Panc1 (cell line): ENCODE measurements around the gene PDZD2. TPM values are rescaled to one million over a fixed set of nuclear protein-coding genes. Genes with fewer than 3 reads are reported as not detected.

ENCODE experiments used
- ATAC-seq: fragments of 200-7000 bp; cut with Tn5 transposase; 2 replicates; pipeline ENCODE4 v1.9.1; 2020; ENCODE audit warnings: mild to moderate bottlenecking, moderate library complexity
- BruUV-seq: library from RNA; stranded (reverse); fragments of 400-500 nt; replicated peaks from 2 replicates; lab custom pipeline; 2021; lab: Mats Ljungman, UMichigan
- CTCF ChIA-PET: fragments of 300-600 bp; sonication (Branson Sonifier 250); formaldehyde crosslinking; loops from one replicate; lab custom pipeline; 2022; ENCODE audit warnings: antibody characterized with exemption; lab: Charles Lee
- POLR2A ChIA-PET: fragments of 300-600 bp; sonication (Branson Sonifier 250); formaldehyde crosslinking; loops from one replicate; lab custom pipeline; 2022; ENCODE audit warnings: antibody characterized with exemption; lab: Charles Lee
- DNase-seq: peaks from one replicate; pipeline ENCODE4 v3.0.0-alpha.2; 2010; ENCODE audit warnings: low read depth, low spot score
- H3K27ac ChIP-seq: 2 replicates; pipeline ENCODE4 v1.5.1; 2011; ENCODE audit warnings: mild to moderate bottlenecking, low read length, inconsistent platforms
- H3K27me3 ChIP-seq: fragments of 200-500 bp; sonication (Bioruptor generic); 2 replicates; pipeline ENCODE4 v1.6.0; 2014; ENCODE audit warnings: low read length, inconsistent platforms; ENCODE audit not compliant: control insufficient read depth, insufficient read depth
- H3K36me3 ChIP-seq: fragments of 200-500 bp; sonication (Bioruptor generic); 2 replicates; pipeline ENCODE4 v1.5.1; 2014; ENCODE audit warnings: inconsistent platforms, mild to moderate bottlenecking, low read length, moderate library complexity; ENCODE audit not compliant: control insufficient read depth, insufficient read depth
- H3K4me1 ChIP-seq: 2 replicates; pipeline ENCODE4 v1.5.1; 2011; ENCODE audit warnings: inconsistent platforms, mild to moderate bottlenecking, low read length, moderate library complexity; ENCODE audit not compliant: control insufficient read depth, insufficient read depth
- H3K4me3 ChIP-seq, 2 experiments: 2 replicates each; pipeline ENCODE4 v1.5.1; 2011 to 2012; ENCODE audit warnings: low read depth in 2 of 2, low read length in 2 of 2, mild to moderate bottlenecking in 2 of 2, inconsistent platforms in 1 of 2, moderate library complexity in 1 of 2
- H3K9me3 ChIP-seq: fragments of 200-500 bp; sonication (Bioruptor generic); 2 replicates; pipeline ENCODE4 v1.5.1; 2014; ENCODE audit warnings: low read depth, mild to moderate bottlenecking, inconsistent platforms, low read length, moderate library complexity; ENCODE audit not compliant: control insufficient read depth, insufficient read depth
- POLR2AphosphoS5 ChIP-seq: IDR thresholded peaks from 2 replicates; pipeline ENCODE4 v1.6.1; 2012; ENCODE audit warnings: mild to moderate bottlenecking, low read depth, low read length, moderate library complexity
- SIN3A ChIP-seq: IDR thresholded peaks from 2 replicates; pipeline ENCODE4 v1.6.1; 2012; ENCODE audit warnings: low read depth, mild to moderate bottlenecking, low read length, moderate library complexity, borderline replicate concordance; ENCODE audit not compliant: insufficient read depth
- TCF7L2 ChIP-seq: IDR thresholded peaks from 2 replicates; pipeline ENCODE4 v1.6.1; 2011; ENCODE audit warnings: mild to moderate bottlenecking, low read depth, low read length, inconsistent platforms
- in situ Hi-C: cut with HindIII; loops from 2 replicates; pipeline ENCODE4 v1.10.0; 2016; ENCODE audit warnings: low sequenced_read_pairs, low pct_unique_long_range_greater_than_20kb
- intact Hi-C: fragments of 100-400 bp; cut with micrococcal nuclease; formaldehyde crosslinking; loops from one replicate; pipeline ENCODE4 v1.10.0; 2022; ENCODE audit not compliant: unreplicated experiment
- total RNA-seq: library from RNA; stranded (reverse); gene quantifications from one replicate; pipeline ENCODE4 v1.2.1, GENCODE V29; 2021; ENCODE audit not compliant: unreplicated experiment
- TF ChIP-seq, protein P1 (sequence below): fragments of 450-650 bp; IDR thresholded peaks from 2 replicates; pipeline ENCODE4 v1.5.1; 2017; ENCODE audit warnings: mild to moderate bottlenecking
- TF ChIP-seq, protein P2 (sequence below), 2 experiments: IDR thresholded peaks; 2 replicates each; pipeline ENCODE4 v1.6.1; 2011 to 2012; ENCODE audit warnings: low read depth in 2 of 2, control low read depth in 1 of 2, low read length in 1 of 2, mild to moderate bottlenecking in 1 of 2, moderate library complexity in 1 of 2; ENCODE audit not compliant: insufficient read depth in 1 of 2

Gene PDZD2
- total RNA-seq, 1 experiment from 2014 or later: 0.10 TPM

DNA sequence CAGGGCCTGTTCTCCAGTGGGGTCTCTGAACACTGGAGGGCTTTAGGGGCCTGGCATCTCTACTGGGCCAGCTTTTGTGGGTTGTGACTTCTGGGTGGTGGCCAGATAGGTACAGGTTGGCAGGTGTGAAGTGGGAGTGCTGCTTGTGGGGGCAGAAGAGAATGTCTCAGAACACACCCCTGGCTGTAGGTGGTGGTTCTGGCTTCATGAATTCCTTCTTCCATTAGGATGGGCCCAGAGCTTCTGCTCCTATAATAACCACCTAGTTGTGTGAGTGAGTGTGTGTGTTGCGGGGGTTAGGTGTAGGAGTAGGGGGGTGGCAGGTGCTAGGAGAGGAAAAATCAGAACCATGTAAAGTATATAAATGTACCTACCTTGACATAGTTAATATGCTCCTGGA lies 1.6 kb downstream of the PDZD2 start:
- BruUV-seq: no TSS peak
- H3K4me3 ChIP-seq: no peak overlapping the region
- no peak for TF ChIP-seq POLR2AphosphoS5
- TF ChIP-seq, protein P1, sequence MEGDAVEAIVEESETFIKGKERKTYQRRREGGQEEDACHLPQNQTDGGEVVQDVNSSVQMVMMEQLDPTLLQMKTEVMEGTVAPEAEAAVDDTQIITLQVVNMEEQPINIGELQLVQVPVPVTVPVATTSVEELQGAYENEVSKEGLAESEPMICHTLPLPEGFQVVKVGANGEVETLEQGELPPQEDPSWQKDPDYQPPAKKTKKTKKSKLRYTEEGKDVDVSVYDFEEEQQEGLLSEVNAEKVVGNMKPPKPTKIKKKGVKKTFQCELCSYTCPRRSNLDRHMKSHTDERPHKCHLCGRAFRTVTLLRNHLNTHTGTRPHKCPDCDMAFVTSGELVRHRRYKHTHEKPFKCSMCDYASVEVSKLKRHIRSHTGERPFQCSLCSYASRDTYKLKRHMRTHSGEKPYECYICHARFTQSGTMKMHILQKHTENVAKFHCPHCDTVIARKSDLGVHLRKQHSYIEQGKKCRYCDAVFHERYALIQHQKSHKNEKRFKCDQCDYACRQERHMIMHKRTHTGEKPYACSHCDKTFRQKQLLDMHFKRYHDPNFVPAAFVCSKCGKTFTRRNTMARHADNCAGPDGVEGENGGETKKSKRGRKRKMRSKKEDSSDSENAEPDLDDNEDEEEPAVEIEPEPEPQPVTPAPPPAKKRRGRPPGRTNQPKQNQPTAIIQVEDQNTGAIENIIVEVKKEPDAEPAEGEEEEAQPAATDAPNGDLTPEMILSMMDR: no peak
- no peak for TF ChIP-seq SIN3A
- H3K27ac ChIP-seq: no peak overlapping the region
- ChIA-PET POLR2A (no interaction called here), CTCF (no interaction called here)
- intact Hi-C loops: no loop called here
- no peaks in the 10 kb centered on the region for H3K9me3 ChIP-seq
- peaks cover 28% of the 10 kb centered on the region for H3K27me3 ChIP-seq
- no peak for ATAC-seq
- in situ Hi-C loops: no loop called here
- no peak for DNase-seq
- no peaks in the 10 kb centered on the region for H3K36me3 ChIP-seq
- peaks cover 4% of the 10 kb centered on the region; the same call in 1 of the 2 replicates for H3K4me1 ChIP-seq

DNA sequence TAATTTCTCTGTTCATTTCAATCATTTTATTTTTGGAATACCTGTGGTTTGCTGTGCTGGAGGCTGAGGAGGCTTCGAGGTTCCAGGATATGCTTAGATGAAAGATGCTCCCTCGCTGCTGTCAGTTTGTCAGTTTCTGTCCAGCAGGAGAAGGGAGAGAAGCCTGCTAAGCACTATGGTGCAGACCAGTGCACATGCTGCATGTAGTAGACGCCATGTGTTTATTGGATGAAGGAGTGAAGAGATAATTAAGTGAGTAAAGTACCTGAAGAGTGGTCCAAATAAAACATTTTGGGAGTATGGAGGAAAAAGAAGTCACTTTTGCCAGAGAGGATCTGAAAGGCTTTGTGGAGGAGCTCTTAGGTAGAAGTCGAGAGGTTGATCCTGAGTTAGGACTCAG lies 2.1 kb downstream of the PDZD2 start:
- ATAC-seq (no peak), DNase-seq (no peak)
- POLR2A ChIA-PET: no interaction called here
- CTCF ChIA-PET: no interaction called here
- Histone ChIP-seq H3K9me3 (no peaks in the 10 kb centered on the region), H3K27ac (no peak overlapping the region), H3K4me3 (no peak overlapping the region), H3K4me1 (peaks cover 4% of the 10 kb centered on the region; the same call in 1 of the 2 replicates), H3K36me3 (no peaks in the 10 kb centered on the region), H3K27me3 (peaks cover 29% of the 10 kb centered on the region)
- intact Hi-C loops (no loop called here), in situ Hi-C loops (no loop called here)
- TF ChIP-seq TCF7L2: no peak
- TF ChIP-seq, protein P1: no peak
- TF ChIP-seq SIN3A: no peak
- TF ChIP-seq POLR2AphosphoS5: no peak
- TF ChIP-seq, protein P2, sequence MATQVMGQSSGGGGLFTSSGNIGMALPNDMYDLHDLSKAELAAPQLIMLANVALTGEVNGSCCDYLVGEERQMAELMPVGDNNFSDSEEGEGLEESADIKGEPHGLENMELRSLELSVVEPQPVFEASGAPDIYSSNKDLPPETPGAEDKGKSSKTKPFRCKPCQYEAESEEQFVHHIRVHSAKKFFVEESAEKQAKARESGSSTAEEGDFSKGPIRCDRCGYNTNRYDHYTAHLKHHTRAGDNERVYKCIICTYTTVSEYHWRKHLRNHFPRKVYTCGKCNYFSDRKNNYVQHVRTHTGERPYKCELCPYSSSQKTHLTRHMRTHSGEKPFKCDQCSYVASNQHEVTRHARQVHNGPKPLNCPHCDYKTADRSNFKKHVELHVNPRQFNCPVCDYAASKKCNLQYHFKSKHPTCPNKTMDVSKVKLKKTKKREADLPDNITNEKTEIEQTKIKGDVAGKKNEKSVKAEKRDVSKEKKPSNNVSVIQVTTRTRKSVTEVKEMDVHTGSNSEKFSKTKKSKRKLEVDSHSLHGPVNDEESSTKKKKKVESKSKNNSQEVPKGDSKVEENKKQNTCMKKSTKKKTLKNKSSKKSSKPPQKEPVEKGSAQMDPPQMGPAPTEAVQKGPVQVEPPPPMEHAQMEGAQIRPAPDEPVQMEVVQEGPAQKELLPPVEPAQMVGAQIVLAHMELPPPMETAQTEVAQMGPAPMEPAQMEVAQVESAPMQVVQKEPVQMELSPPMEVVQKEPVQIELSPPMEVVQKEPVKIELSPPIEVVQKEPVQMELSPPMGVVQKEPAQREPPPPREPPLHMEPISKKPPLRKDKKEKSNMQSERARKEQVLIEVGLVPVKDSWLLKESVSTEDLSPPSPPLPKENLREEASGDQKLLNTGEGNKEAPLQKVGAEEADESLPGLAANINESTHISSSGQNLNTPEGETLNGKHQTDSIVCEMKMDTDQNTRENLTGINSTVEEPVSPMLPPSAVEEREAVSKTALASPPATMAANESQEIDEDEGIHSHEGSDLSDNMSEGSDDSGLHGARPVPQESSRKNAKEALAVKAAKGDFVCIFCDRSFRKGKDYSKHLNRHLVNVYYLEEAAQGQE (IDR thresholded peaks at IDR 0.05; ENCODE audit: insufficient read depth in 1 of 2, low read depth in 2 of 2, low read length in 1 of 2): no peak
- no TSS peak for BruUV-seq
